ENCODE measurements around the gene PDE4D. TPM values are rescaled to one million over a fixed set of nuclear protein-coding genes. Genes with fewer than 3 reads are reported as not detected.

The PDE4D gene
- total RNA-seq, 1 experiment from 2014 or later: 3.6 TPM

GRCh38 chr5:59621477-59621876 is 272.0 kb downstream of the PDE4D start:
- Histone ChIP-seq H3K4me2 (ENCODE audit: low read length) (no peak overlapping the region), H3K4me1 (ENCODE audit: insufficient read depth, low read length) (peaks cover 9% of the 10 kb centered on the region; the same call in 1 of the 2 replicates), H3K79me2 (ENCODE audit: low read length) (no peaks in the 10 kb centered on the region), H3K9me2 (replicated peaks; ENCODE audit: low read length) (no peaks in the 10 kb centered on the region), H3K27ac (ENCODE audit: low read length) (no peak overlapping the region), H3K9me3 (ENCODE audit: low read length) (no peaks in the 10 kb centered on the region), H4K20me1 (ENCODE audit: low read length) (no peaks in the 10 kb centered on the region), H2AFZ (ENCODE audit: low read length) (no peak overlapping the region), H3K27me3 (ENCODE audit: low read length) (no peaks in the 10 kb centered on the region), H3K36me3 (ENCODE audit: low read depth, low read length) (no peaks in the 10 kb centered on the region), H3K4me3 (ENCODE audit: low read length) (no peak overlapping the region), H3F3A (ENCODE audit: low read length, unreplicated experiment) (no peaks in the 10 kb centered on the region), H3K9ac (ENCODE audit: low read length) (no peak overlapping the region)
- no peak for DNase-seq
- ChIA-PET POLR2A (ENCODE audit: unreplicated experiment) (no interaction called here), CTCF (no interaction called here)
- no peak for TF ChIP-seq EZH2phosphoT487 (IDR thresholded peaks at IDR 0.05; ENCODE audit: borderline replicate concordance, low read length)
- BruUV-seq (replicated peaks): no TSS peak
- intact Hi-C loops (cut with micrococcal nuclease): no loop called here
- ATAC-seq: no peak

- H3K4me3 ChIP-seq (ENCODE audit: low read length): no peak overlapping the region
- ChIA-PET CTCF (no interaction called here), POLR2A (ENCODE audit: unreplicated experiment) (no interaction called here)
- no peaks in the 10 kb centered on the region for H4K20me1 ChIP-seq (ENCODE audit: low read length)
- H3K79me2 ChIP-seq (ENCODE audit: low read length): no peaks in the 10 kb centered on the region
- H3F3A ChIP-seq (ENCODE audit: low read length, unreplicated experiment): no peaks in the 10 kb centered on the region
- intact Hi-C loops (cut with micrococcal nuclease): no loop called here
- no peak overlapping the region for H3K9ac ChIP-seq (ENCODE audit: low read length)
- no peaks in the 10 kb centered on the region for H3K27me3 ChIP-seq (ENCODE audit: low read length)
- no peaks in the 10 kb centered on the region for H3K9me2 ChIP-seq (replicated peaks; ENCODE audit: low read length)
- H2AFZ ChIP-seq (ENCODE audit: low read length): no peak overlapping the region
- TF ChIP-seq EZH2 (IDR thresholded peaks at IDR 0.05; ENCODE audit: low read length, unreplicated experiment) (no peak), CTCF (conservative IDR thresholded peaks at IDR 0.05; ENCODE audit: low read depth, low read length) (no peak), EZH2phosphoT487 (IDR thresholded peaks at IDR 0.05; ENCODE audit: borderline replicate concordance, low read length) (no peak)
- ATAC-seq (no peak), DNase-seq (no peak)
- no peak overlapping the region for H3K4me2 ChIP-seq (ENCODE audit: low read length)
- H3K4me1 ChIP-seq (ENCODE audit: insufficient read depth, low read length): peaks cover 10% of the 10 kb centered on the region; the same call in 1 of the 2 replicates
- no peaks in the 10 kb centered on the region for H3K36me3 ChIP-seq (ENCODE audit: low read depth, low read length)
- H3K27ac ChIP-seq (ENCODE audit: low read length): no peak overlapping the region
- BruUV-seq (replicated peaks): no TSS peak
- H3K9me3 ChIP-seq (ENCODE audit: low read length): no peaks in the 10 kb centered on the region
Measured at GRCh38 chr5:59620535-59621212, 272.9 kb downstream of the PDE4D start.

GRCh38 chr5:59618644-59619043 is 274.9 kb downstream of the PDE4D start:
- POLR2A ChIA-PET (ENCODE audit: unreplicated experiment): no interaction called here
- ATAC-seq: no peak
- TF ChIP-seq CTCF (conservative IDR thresholded peaks at IDR 0.05; ENCODE audit: low read depth, low read length): no peak

More at GRCh38 chr5:59618644-59619043, 274.9 kb downstream of the PDE4D start:
- Histone ChIP-seq H3K4me1 (ENCODE audit: insufficient read depth, low read length) (peaks cover 22% of the 10 kb centered on the region), H3K27me3 (ENCODE audit: low read length) (no peaks in the 10 kb centered on the region), H3K9ac (ENCODE audit: low read length) (no peak overlapping the region), H3K4me2 (ENCODE audit: low read length) (no peak overlapping the region), H3K36me3 (ENCODE audit: low read depth, low read length) (no peaks in the 10 kb centered on the region), H3K79me2 (ENCODE audit: low read length) (no peaks in the 10 kb centered on the region), H4K20me1 (ENCODE audit: low read length) (no peaks in the 10 kb centered on the region), H3K9me2 (replicated peaks; ENCODE audit: low read length) (no peaks in the 10 kb centered on the region), H3K4me3 (ENCODE audit: low read length) (no peak overlapping the region), H2AFZ (ENCODE audit: low read length) (no peak overlapping the region), H3K27ac (ENCODE audit: low read length) (no peak overlapping the region), H3F3A (ENCODE audit: low read length, unreplicated experiment) (no peaks in the 10 kb centered on the region), H3K9me3 (ENCODE audit: low read length) (no peaks in the 10 kb centered on the region)
- CTCF ChIA-PET: no interaction called here
- BruUV-seq (replicated peaks): no TSS peak
- intact Hi-C loops (cut with micrococcal nuclease): no loop called here
- no peak for DNase-seq
